AG08395 (cell line): ENCODE measurements around the gene KIF24.
"Not testable (repeated sequence)": the region's sequence is repeated elsewhere in the genome, so short reads cannot be mapped to it uniquely, and the experiment has no call there.

Experiments
- DNase-seq: peaks from one replicate; pipeline ENCODE4 v3.0.0; 2012; ENCODE audit warnings: mixed read lengths, low spot score

Gene KIF24

GRCh38 chr9:34328987-34329832 lies at the start of gene KIF24, which contains the start of gene NUDT2:
TSS of gene KIF24 (minus strand) at chr9:34329268. CDS start at chr9:34311346, 17,922 bp downstream.
TSS of gene NUDT2 (plus strand) at chr9:34329569. CDS start at chr9:34339040, 9,471 bp downstream.
- peak; percentile 97 for DNase-seq

GRCh38 chr9:34378376-34379060 lies 49.5 kb upstream of the KIF24 start:
- no peak for DNase-seq

- no peak for DNase-seq
Observed at GRCh38 chr9:34377404-34377746, 48.3 kb upstream of the KIF24 start.

- peak; percentile 91 for DNase-seq
Observed at GRCh38 chr9:34376596-34377403, 47.7 kb upstream of the KIF24 start, which contains the start of gene MYORG. TSS of gene MYORG (minus strand) at chr9:34376898. CDS start at chr9:34372943, 3,955 bp downstream.

GRCh38 chr9:34375901-34376595 lies 47.0 kb upstream of the KIF24 start:
- DNase-seq: no peak

GRCh38 chr9:34374905-34375552 lies 46.0 kb upstream of the KIF24 start:
- DNase-seq: no peak

GRCh38 chr9:34374339-34374738 lies 45.3 kb upstream of the KIF24 start:
- DNase-seq: no peak

- DNase-seq: no peak
Observed at GRCh38 chr9:34373749-34374148, 44.7 kb upstream of the KIF24 start.

- no peak for DNase-seq
Observed at GRCh38 chr9:34372467-34373011, 43.5 kb upstream of the KIF24 start.

GRCh38 chr9:34371886-34372466 lies 42.9 kb upstream of the KIF24 start:
- no peak for DNase-seq

GRCh38 chr9:34370970-34371880 lies 42.2 kb upstream of the KIF24 start:
- no peak for DNase-seq

GRCh38 chr9:34370335-34370969 lies 41.4 kb upstream of the KIF24 start:
- DNase-seq: no peak

- DNase-seq: no peak
Observed at GRCh38 chr9:34369636-34370035, 40.6 kb upstream of the KIF24 start.

- DNase-seq: not testable (repeated sequence)
Observed at GRCh38 chr9:34368796-34369195, 39.7 kb upstream of the KIF24 start.

GRCh38 chr9:34367751-34368410 lies 38.8 kb upstream of the KIF24 start:
- not testable (repeated sequence) for DNase-seq

- no peak for DNase-seq
Observed at GRCh38 chr9:34366365-34366764, 37.3 kb upstream of the KIF24 start.

GRCh38 chr9:34365282-34365681 lies 36.2 kb upstream of the KIF24 start:
- no peak for DNase-seq

- no peak for DNase-seq
Observed at GRCh38 chr9:34363619-34364351, 34.7 kb upstream of the KIF24 start.
